IPS DF 4.7 (cell line): Measurements from ENCODE around the gene RAB1A.
A peak's percentile ranks its signal among the peaks of the same experiment; 100 is the strongest.
"Not testable (repeated sequence)": the region's sequence is repeated elsewhere in the genome, so short reads cannot be mapped to it uniquely, and the experiment has no call there.

Experiments used
- DNase-seq: peaks from one replicate; pipeline ENCODE4 v3.0.0-alpha.2; 2013; ENCODE audit warnings: low spot score; ENCODE audit errors: extremely low read depth

The RAB1A gene

GRCh38 chr2:65129826-65130663 lies at the start of gene RAB1A:
RAB1A (minus strand) TSS chr2:65130106; CDS start chr2:65129915, 191 bp downstream.
- DNase-seq, result peak; percentile 97

- DNase-seq, result no peak
These were observed 48.0 kb upstream of the RAB1A start for GRCh38 chr2:65177751-65178442.

- no peak for DNase-seq
These were observed 46.1 kb upstream of the RAB1A start for GRCh38 chr2:65175894-65176530.

GRCh38 chr2:65174031-65174430 lies 44.1 kb upstream of the RAB1A start:
- not testable (repeated sequence) for DNase-seq

- DNase-seq, result no peak
These were observed 43.3 kb upstream of the RAB1A start for GRCh38 chr2:65172994-65173790.

GRCh38 chr2:65170611-65171477 lies 40.9 kb upstream of the RAB1A start:
- DNase-seq, result not testable (repeated sequence)

GRCh38 chr2:65169760-65170136 lies 39.8 kb upstream of the RAB1A start:
- DNase-seq, result no peak

GRCh38 chr2:65165558-65165957 lies 35.7 kb upstream of the RAB1A start:
- no peak for DNase-seq

GRCh38 chr2:65164426-65164891 lies 34.6 kb upstream of the RAB1A start:
- DNase-seq, result no peak

- no peak for DNase-seq
These were observed 31.7 kb upstream of the RAB1A start for GRCh38 chr2:65161551-65162100.

- no peak for DNase-seq
These were observed 30.0 kb upstream of the RAB1A start for GRCh38 chr2:65159906-65160305.

- no peak for DNase-seq
These were observed 29.4 kb upstream of the RAB1A start for GRCh38 chr2:65159261-65159660.

GRCh38 chr2:65158557-65158956 lies 28.7 kb upstream of the RAB1A start:
- DNase-seq, result no peak

GRCh38 chr2:65157856-65158255 lies 27.9 kb upstream of the RAB1A start:
- not testable (repeated sequence) for DNase-seq

- no peak for DNase-seq
These were observed 26.1 kb upstream of the RAB1A start for GRCh38 chr2:65156041-65156440.

- no peak for DNase-seq
These were observed 23.6 kb upstream of the RAB1A start for GRCh38 chr2:65153515-65153914.

- DNase-seq, result no peak
These were observed 16.2 kb upstream of the RAB1A start for GRCh38 chr2:65146078-65146477.

GRCh38 chr2:65144571-65144970 lies 14.7 kb upstream of the RAB1A start:
- no peak for DNase-seq

GRCh38 chr2:65142515-65142914 lies 12.6 kb upstream of the RAB1A start:
- DNase-seq, result no peak

- no peak for DNase-seq
These were observed 7.4 kb upstream of the RAB1A start for GRCh38 chr2:65137197-65137775.
